Spleen (tissue), 11 donors: ENCODE results near the gene VGLL3. TPM values are rescaled to one million over a fixed set of nuclear protein-coding genes. Genes with fewer than 3 reads are reported as not detected.

Source experiments
- DNase-seq: peaks from one replicate; pipeline ENCODE4 v3.0.0-alpha.2; 2020
- H3K27ac ChIP-seq, 8 donors: fragments of 200-600 bp; sonication (generic) in 7 of 8; 1 replicate in 4 of 8; 2 replicates in 4 of 8; pipeline versions ENCODE4 v1.5.0 to v1.8.0; 2016 to 2021; ENCODE audit warnings: inconsistent platforms in 4 of 8, mild to moderate bottlenecking in 4 of 8, moderate library complexity in 1 of 8
- H3K27me3 ChIP-seq, 7 donors: fragments of 200-600 bp; sonication (generic) in 6 of 7; replicated peaks in 1 of 7; 1 replicate in 4 of 7; 2 replicates in 3 of 7; pipeline versions ENCODE4 v1.5.0 to v1.8.0; 2016 to 2021; ENCODE audit warnings: inconsistent platforms in 3 of 7, mild to moderate bottlenecking in 1 of 7
- H3K36me3 ChIP-seq, 6 donors: fragments of 200-600 bp; sonication (generic) in 5 of 6; 1 replicate in 4 of 6; 2 replicates in 2 of 6; pipeline versions ENCODE4 v1.5.0 to v1.8.0; 2016 to 2021; ENCODE audit warnings: inconsistent platforms in 2 of 6
- H3K4me1 ChIP-seq, 6 donors: fragments of 200-600 bp; sonication (generic) in 5 of 6; 1 replicate in 3 of 6; 2 replicates in 3 of 6; pipeline versions ENCODE4 v1.5.0 to v1.8.0; 2016 to 2021; ENCODE audit warnings: inconsistent platforms in 3 of 6
- H3K4me3 ChIP-seq, 8 donors: fragments of 200-600 bp; sonication (generic) in 7 of 8; 1 replicate in 4 of 8; 2 replicates in 4 of 8; pipeline versions ENCODE4 v1.5.0 to v1.8.0; 2016 to 2021; ENCODE audit warnings: inconsistent platforms in 4 of 8, mild to moderate bottlenecking in 4 of 8, moderate library complexity in 2 of 8
- H3K9me3 ChIP-seq, 8 donors: fragments of 200-600 bp; sonication (generic) in 7 of 8; 1 replicate in 4 of 8; 2 replicates in 4 of 8; pipeline versions ENCODE4 v1.5.0 to v1.8.0; 2016 to 2021; ENCODE audit warnings: inconsistent platforms in 4 of 8
- POLR2A ChIP-seq, 3 donors: fragments of 450-650 bp; IDR thresholded peaks; one replicate each; pipeline ENCODE4 v1.5.1; 2017; ENCODE audit warnings: antibody characterized with exemption in 3 of 3, mild to moderate bottlenecking in 1 of 3
- POLR2AphosphoS5 ChIP-seq, 3 donors: sonication (generic); formaldehyde crosslinking; IDR thresholded peaks; one replicate each; pipeline ENCODE4 v1.5.1; 2017; ENCODE audit warnings: antibody characterized with exemption in 3 of 3
- WGBS, 5 donors: extraction: QIAGEN DNeasy Blood & Tissue Kit in 3 of 5; methylation state at CpG; one replicate each; pipeline versions ENCODE4 v1.1.5 to v1.1.7; 2013 to 2018; 5-methylcytosine and 5-hydroxymethylcytosine counted together
- intact Hi-C: fragments of 100-400 bp; cut with DNase I; formaldehyde crosslinking; loops from one replicate; pipeline ENCODE4 v1.15.0; 2023; ENCODE audit warnings: low total_unique reads
- polyA plus RNA-seq, 3 donors: library from polyadenylated mRNA; stranded (reverse); fragments of 200-250 nt; gene quantifications; one replicate each; pipeline ENCODE4 v1.2.1, GENCODE V29; 2013
- total RNA-seq, 7 donors: library from RNA; depleted of rRNA in 3 of 7; stranded (reverse); fragments of >200 nt in 3 of 7; fragmentation: NEBNext Ultra II Directional in 4 of 7; extraction: Animal tissue kit (Norgen Biotek cat#: 25700) in 4 of 7; gene quantifications; one replicate each; pipeline versions ENCODE4 v1.1.0 to v1.2.1, GENCODE V29; 2016 to 2021
- TF ChIP-seq, protein P1 (sequence below), 11 experiments: fragments of 200-600 bp in 7 of 11; fragments of 450-650 bp in 4 of 11; sonication (generic) in 4 of 11; IDR thresholded peaks in 8 of 11; conservative IDR thresholded peaks in 3 of 11; 1 replicate in 7 of 11; 2 replicates in 4 of 11; pipeline versions ENCODE4 v1.4.0 to v1.8.0; 2016 to 2021; ENCODE audit warnings: antibody characterized with exemption in 11 of 11, inconsistent platforms in 4 of 11, mild to moderate bottlenecking in 1 of 11
- donor health status: healthy with polysubstance abuse.
- donor health status: DM: no; HTN: no; CAD: no; lungs with moderate emphysema.
- donor health status: DM: no; HTN: no; CAD: no.
- donor health status: Bipolar disorder and iron deficiency.
- donor health status: healthy.
- donor health status: DM: no; HTN: no; CAD: no.
- donor health status: DM: yes; HTN: yes; CAD: no.

Gene VGLL3
- total and polyA plus RNA-seq, 10 donors: 0.26 to 9.9 (median 2.2) TPM

DNA sequence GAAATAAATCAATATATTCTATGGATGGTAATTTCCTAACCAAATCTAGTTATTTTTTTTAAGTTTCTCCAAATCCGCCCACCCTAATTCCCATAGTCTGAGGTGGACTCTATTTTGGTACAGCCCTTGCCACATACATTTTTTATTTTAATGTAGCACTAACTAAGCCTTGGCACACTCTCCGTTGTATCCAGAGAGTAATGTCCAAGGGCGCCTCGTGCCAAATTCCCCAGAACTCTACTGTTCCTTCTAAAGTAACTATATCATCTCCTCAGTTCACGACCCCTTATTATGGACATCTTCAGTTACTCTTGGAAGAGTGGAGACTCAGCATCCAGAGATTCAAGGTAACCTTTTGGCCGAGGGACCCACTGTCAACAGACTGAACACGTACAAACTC is 1.3 kb downstream of the VGLL3 start:
- DNase-seq: no peak
- intact Hi-C loops: no loop called here
- Histone ChIP-seq H3K9me3 (no peaks in the 10 kb centered on the region), H3K4me3 (peak overlapping the region in 3 of 8 donors; percentile 45 to 73 (median 52)), H3K27me3 (peaks cover 0 to 61% (median 23%) of the 10 kb centered on the region in 7 donors), H3K36me3 (no peaks in the 10 kb centered on the region), H3K4me1 (peaks cover 0 to 21% (median 8%) of the 10 kb centered on the region in 6 donors), H3K27ac (peak overlapping the region in 2 of 8 donors; percentile 2 to 72)
- WGBS, 5 donors: 65 to 80% (median 74%) methylated on average over 7 of the region's 7 CpGs
- TF ChIP-seq, protein P1, sequence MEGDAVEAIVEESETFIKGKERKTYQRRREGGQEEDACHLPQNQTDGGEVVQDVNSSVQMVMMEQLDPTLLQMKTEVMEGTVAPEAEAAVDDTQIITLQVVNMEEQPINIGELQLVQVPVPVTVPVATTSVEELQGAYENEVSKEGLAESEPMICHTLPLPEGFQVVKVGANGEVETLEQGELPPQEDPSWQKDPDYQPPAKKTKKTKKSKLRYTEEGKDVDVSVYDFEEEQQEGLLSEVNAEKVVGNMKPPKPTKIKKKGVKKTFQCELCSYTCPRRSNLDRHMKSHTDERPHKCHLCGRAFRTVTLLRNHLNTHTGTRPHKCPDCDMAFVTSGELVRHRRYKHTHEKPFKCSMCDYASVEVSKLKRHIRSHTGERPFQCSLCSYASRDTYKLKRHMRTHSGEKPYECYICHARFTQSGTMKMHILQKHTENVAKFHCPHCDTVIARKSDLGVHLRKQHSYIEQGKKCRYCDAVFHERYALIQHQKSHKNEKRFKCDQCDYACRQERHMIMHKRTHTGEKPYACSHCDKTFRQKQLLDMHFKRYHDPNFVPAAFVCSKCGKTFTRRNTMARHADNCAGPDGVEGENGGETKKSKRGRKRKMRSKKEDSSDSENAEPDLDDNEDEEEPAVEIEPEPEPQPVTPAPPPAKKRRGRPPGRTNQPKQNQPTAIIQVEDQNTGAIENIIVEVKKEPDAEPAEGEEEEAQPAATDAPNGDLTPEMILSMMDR (IDR thresholded peaks at IDR 0.05 in 8 of 11, conservative IDR thresholded peaks at IDR 0.05 in 3 of 11): no peak
- no peak for TF ChIP-seq POLR2A (IDR thresholded peaks at IDR 0.05)

- H3K9me3 ChIP-seq: no peaks in the 10 kb centered on the region
- peaks cover 0 to 61% (median 23%) of the 10 kb centered on the region in 7 donors for H3K27me3 ChIP-seq
- intact Hi-C loops: no loop called here
- peak overlapping the region in 1 of 8 donors; percentile 72 for H3K27ac ChIP-seq
- H3K4me1 ChIP-seq: peaks cover 0 to 21% (median 8%) of the 10 kb centered on the region in 6 donors
- TF ChIP-seq, protein P1 (IDR thresholded peaks at IDR 0.05 in 8 of 11, conservative IDR thresholded peaks at IDR 0.05 in 3 of 11): no peak
- TF ChIP-seq POLR2A (IDR thresholded peaks at IDR 0.05) (no peak), POLR2AphosphoS5 (IDR thresholded peaks at IDR 0.05) (no peak)
- peak overlapping the region in 1 of 8 donors; percentile 45 for H3K4me3 ChIP-seq
- DNase-seq: no peak
- WGBS, 5 donors: 45 to 74% (median 63%) methylated on average over 1 of the region's 1 CpG
- H3K36me3 ChIP-seq: no peaks in the 10 kb centered on the region
These were observed 1.9 kb downstream of the VGLL3 start for GRCh38 chr3:86989006-86989405.

DNA sequence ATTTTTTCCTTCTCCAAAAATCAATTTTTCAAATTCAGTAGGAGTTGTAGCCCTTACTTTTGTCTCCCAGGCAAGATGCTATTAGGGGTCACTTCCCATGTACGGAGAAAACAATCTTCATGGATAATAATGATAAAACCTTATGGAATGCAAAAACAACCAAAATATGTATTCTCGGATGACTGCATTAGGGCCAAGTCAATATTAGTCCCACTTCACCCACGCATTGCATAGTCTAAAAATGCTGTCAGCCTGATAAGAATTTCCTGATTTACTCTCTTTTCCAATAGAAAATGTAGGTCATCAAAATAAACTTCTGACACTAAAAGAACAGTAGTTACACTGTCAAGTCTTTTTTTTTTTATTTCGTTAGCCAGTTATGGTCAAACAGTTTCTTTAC is 2.7 kb downstream of the VGLL3 start:
- Histone ChIP-seq H3K4me1 (peaks cover 0 to 21% (median 8%) of the 10 kb centered on the region in 6 donors), H3K36me3 (no peaks in the 10 kb centered on the region), H3K27me3 (peaks cover 0 to 61% (median 23%) of the 10 kb centered on the region in 7 donors), H3K4me3 (no peak overlapping the region), H3K27ac (no peak overlapping the region), H3K9me3 (no peaks in the 10 kb centered on the region)
- 70 to 80% (median 77%) methylated on average over 4 of the region's 4 CpGs for WGBS, 5 donors
- DNase-seq: no peak
- intact Hi-C loops: no loop called here
- no peak for TF ChIP-seq POLR2A (IDR thresholded peaks at IDR 0.05)
- TF ChIP-seq, protein P1 (IDR thresholded peaks at IDR 0.05 in 8 of 11, conservative IDR thresholded peaks at IDR 0.05 in 3 of 11): no peak
- TF ChIP-seq POLR2AphosphoS5 (IDR thresholded peaks at IDR 0.05): no peak

- Histone ChIP-seq H3K27me3 (peaks cover 0 to 55% (median 23%) of the 10 kb centered on the region in 7 donors), H3K27ac (no peak overlapping the region), H3K36me3 (no peaks in the 10 kb centered on the region), H3K9me3 (no peaks in the 10 kb centered on the region), H3K4me1 (peaks cover 0 to 21% (median 8%) of the 10 kb centered on the region in 6 donors), H3K4me3 (no peak overlapping the region)
- DNase-seq: no peak
- intact Hi-C loops: no loop called here
- TF ChIP-seq, protein P1 (IDR thresholded peaks at IDR 0.05 in 8 of 11, conservative IDR thresholded peaks at IDR 0.05 in 3 of 11): no peak
- TF ChIP-seq POLR2A (IDR thresholded peaks at IDR 0.05) (no peak), POLR2AphosphoS5 (IDR thresholded peaks at IDR 0.05) (no peak)
- WGBS, 5 donors: 83 to 92% (median 91%) methylated on average over 1 of the region's 1 CpG
These were observed 3.6 kb downstream of the VGLL3 start for GRCh38 chr3:86987421-86987715.
